ENCODE measurements around the gene HOXB3.

The HOXB3 gene

GRCh38 chr17:48610282-48611211 is 20.5 kb upstream of the HOXB3 start, which contains the start of gene HOXB7:
Gene HOXB7 (minus strand): TSS chr17:48611017. CDS start chr17:48610918, 99 bp downstream.
- H3K27me3 ChIP-seq (ENCODE audit: insufficient read depth, low read length, poor library complexity) = peaks cover 5% of the 10 kb centered on the region

GRCh38 chr17:48609759-48610281 is 19.8 kb upstream of the HOXB3 start:
- Histone ChIP-seq H3K27me3 (ENCODE audit: insufficient read depth, low read length, poor library complexity) (peaks cover 7% of the 10 kb centered on the region), H3K4me1 (ENCODE audit: insufficient read depth, low read length) (no peaks in the 10 kb centered on the region), H3K9me3 (ENCODE audit: insufficient read depth, low read length, severe bottlenecking) (no peaks in the 10 kb centered on the region), H3K4me2 (ENCODE audit: insufficient read depth, low read length) (no peak overlapping the region), H2AFZ (ENCODE audit: low read depth, low read length) (no peak overlapping the region), H3K9ac (ENCODE audit: low read depth, low read length) (no peak overlapping the region), H3K4me3 (ENCODE audit: low read depth in 1 of 2, low read length in 2 of 2) (no peak overlapping the region), H3K79me2 (ENCODE audit: insufficient read depth, low read length) (no peaks in the 10 kb centered on the region), H3K36me3 (ENCODE audit: insufficient read depth, low read length) (no peaks in the 10 kb centered on the region), H4K20me1 (ENCODE audit: insufficient read depth, low read length) (no peaks in the 10 kb centered on the region), H3K27ac (ENCODE audit: low read length) (no peak overlapping the region)
- no peak for DNase-seq
- ATAC-seq (ENCODE audit: insufficient read depth, low read depth) = no peak
- TF ChIP-seq EZH2 (IDR thresholded peaks at IDR 0.05; ENCODE audit: borderline replicate concordance, low read depth, low read length, severe bottlenecking) = no peak
- no peak for TF ChIP-seq CTCF (IDR thresholded peaks at IDR 0.05; ENCODE audit: borderline replicate concordance, extremely low read depth, low read length, poor library complexity, severe bottlenecking)

More at GRCh38 chr17:48610282-48611211, 20.5 kb upstream of the HOXB3 start, which contains the start of gene HOXB7:
- Histone ChIP-seq H3K36me3 (ENCODE audit: insufficient read depth, low read length) (no peaks in the 10 kb centered on the region), H3K4me1 (ENCODE audit: insufficient read depth, low read length) (no peaks in the 10 kb centered on the region), H4K20me1 (ENCODE audit: insufficient read depth, low read length) (no peaks in the 10 kb centered on the region), H3K4me3 (ENCODE audit: low read depth in 1 of 2, low read length in 2 of 2) (no peak within 1 kb of the TSS), H3K27ac (ENCODE audit: low read length) (no peak within 1 kb of the TSS), H3K79me2 (ENCODE audit: insufficient read depth, low read length) (no peaks in the 10 kb centered on the region), H3K9me3 (ENCODE audit: insufficient read depth, low read length, severe bottlenecking) (no peaks in the 10 kb centered on the region), H3K4me2 (ENCODE audit: insufficient read depth, low read length) (no peak within 1 kb of the TSS), H3K9ac (ENCODE audit: low read depth, low read length) (no peak within 1 kb of the TSS), H2AFZ (ENCODE audit: low read depth, low read length) (no peak within 1 kb of the TSS)
- DNase-seq (no peak), ATAC-seq (ENCODE audit: insufficient read depth, low read depth) (no peak)
- TF ChIP-seq EZH2 (IDR thresholded peaks at IDR 0.05; ENCODE audit: borderline replicate concordance, low read depth, low read length, severe bottlenecking) (no peak), CTCF (IDR thresholded peaks at IDR 0.05; ENCODE audit: borderline replicate concordance, extremely low read depth, low read length, poor library complexity, severe bottlenecking) (no peak)

GRCh38 chr17:48609033-48609432 is 19.0 kb upstream of the HOXB3 start:
- H3K4me2 ChIP-seq (ENCODE audit: insufficient read depth, low read length) = no peak overlapping the region
- peaks cover 13% of the 10 kb centered on the region for H3K27me3 ChIP-seq (ENCODE audit: insufficient read depth, low read length, poor library complexity)
- H3K4me3 ChIP-seq (ENCODE audit: low read depth in 1 of 2, low read length in 2 of 2) = no peak overlapping the region
- H3K27ac ChIP-seq (ENCODE audit: low read length) = no peak overlapping the region
- DNase-seq = no peak
- no peaks in the 10 kb centered on the region for H3K4me1 ChIP-seq (ENCODE audit: insufficient read depth, low read length)
- H3K9me3 ChIP-seq (ENCODE audit: insufficient read depth, low read length, severe bottlenecking) = no peaks in the 10 kb centered on the region
- H2AFZ ChIP-seq (ENCODE audit: low read depth, low read length) = no peak overlapping the region; the same call in 1 of the 2 replicates
- no peaks in the 10 kb centered on the region for H3K79me2 ChIP-seq (ENCODE audit: insufficient read depth, low read length)
- H3K9ac ChIP-seq (ENCODE audit: low read depth, low read length) = no peak overlapping the region
- no peaks in the 10 kb centered on the region for H4K20me1 ChIP-seq (ENCODE audit: insufficient read depth, low read length)
- TF ChIP-seq EZH2 (IDR thresholded peaks at IDR 0.05; ENCODE audit: borderline replicate concordance, low read depth, low read length, severe bottlenecking) = no peak
- no peak for TF ChIP-seq CTCF (IDR thresholded peaks at IDR 0.05; ENCODE audit: borderline replicate concordance, extremely low read depth, low read length, poor library complexity, severe bottlenecking)
- no peak for ATAC-seq (ENCODE audit: insufficient read depth, low read depth)
- no peaks in the 10 kb centered on the region for H3K36me3 ChIP-seq (ENCODE audit: insufficient read depth, low read length)

Measured in DND-41 (cell line).